Fibroblast of lung (primary cell): ENCODE results near the gene KLHDC7B. TPM values are rescaled to one million over a fixed set of nuclear protein-coding genes. Genes with fewer than 3 reads are reported as not detected.

Experiments
- DNase-seq, 2 donors: peaks; one replicate each; pipeline versions ENCODE4 v3.0.0 to v3.0.0-alpha.2; 2010; ENCODE audit warnings: low read depth in 2 of 2
- H2AFZ ChIP-seq: 2 replicates; pipeline ENCODE4 v1.5.1; 2012; ENCODE audit warnings: low read length, control low read depth, inconsistent platforms
- H3K27ac ChIP-seq: 2 replicates; pipeline ENCODE4 v1.5.1; 2011; ENCODE audit warnings: low read length, control low read depth; ENCODE audit not compliant: insufficient read depth
- H3K27me3 ChIP-seq: 2 replicates; pipeline ENCODE4 v1.5.1; 2011; ENCODE audit warnings: mild to moderate bottlenecking, low read length; ENCODE audit not compliant: control insufficient read depth, insufficient read depth
- H3K36me3 ChIP-seq: 2 replicates; pipeline ENCODE4 v1.5.1; 2011; ENCODE audit warnings: low read length; ENCODE audit not compliant: control insufficient read depth, insufficient read depth
- H3K4me1 ChIP-seq: 2 replicates; pipeline ENCODE4 v1.5.1; 2011; ENCODE audit warnings: low read length; ENCODE audit not compliant: control insufficient read depth, insufficient read depth; ENCODE audit errors: extremely low read depth
- H3K4me2 ChIP-seq: 2 replicates; pipeline ENCODE4 v1.5.1; 2011; ENCODE audit warnings: low read length, control low read depth; ENCODE audit not compliant: insufficient read depth; ENCODE audit errors: extremely low read depth
- H3K4me3 ChIP-seq, 4 experiments: fragments of 200-600 bp in 1 of 4; sonication (generic) in 1 of 4; replicated peaks in 1 of 4; 2 replicates each; pipeline ENCODE4 v1.5.1; 2011 to 2016; ENCODE audit warnings: low read length in 4 of 4, low read depth in 3 of 4, mild to moderate bottlenecking in 3 of 4, control low read depth in 2 of 4, inconsistent platforms in 1 of 4, mixed read lengths in 1 of 4; ENCODE audit not compliant: insufficient read depth in 1 of 4; ENCODE audit errors: control extremely low read depth in 1 of 4
- H3K79me2 ChIP-seq: 2 replicates; pipeline ENCODE4 v1.5.1; 2012; ENCODE audit warnings: mild to moderate bottlenecking, low read length, inconsistent platforms; ENCODE audit not compliant: control insufficient read depth, insufficient read depth
- H3K9ac ChIP-seq: 2 replicates; pipeline ENCODE4 v1.5.1; 2011; ENCODE audit warnings: mild to moderate bottlenecking, low read length, control low read depth; ENCODE audit not compliant: insufficient read depth
- H3K9me3 ChIP-seq: 2 replicates; pipeline ENCODE4 v1.5.1; 2012; ENCODE audit warnings: low read depth, low read length; ENCODE audit not compliant: control insufficient read depth, insufficient read depth
- H4K20me1 ChIP-seq: 2 replicates; pipeline ENCODE4 v1.5.1; 2011; ENCODE audit warnings: low read length; ENCODE audit not compliant: control insufficient read depth, insufficient read depth; ENCODE audit errors: extremely low read depth
- CTCF ChIP-seq, 2 donors: IDR thresholded peaks in 1 of 2; conservative IDR thresholded peaks in 1 of 2; 1 replicate in 1 of 2; 2 replicates in 1 of 2; pipeline ENCODE4 v1.5.1; 2011 to 2012; ENCODE audit warnings: low read length in 2 of 2, control low read depth in 1 of 2, inconsistent platforms in 1 of 2, low read depth in 1 of 2, mild to moderate bottlenecking in 1 of 2
- EZH2 ChIP-seq: IDR thresholded peaks from 2 replicates; pipeline ENCODE4 v1.5.1; 2012; ENCODE audit warnings: low read length, control low read depth, mild to moderate bottlenecking; ENCODE audit errors: missing control alignments
- polyA plus RNA-seq, 2 donors: library from polyadenylated mRNA; depleted of rRNA in 1 of 2; stranded (reverse) in 1 of 2; unstranded in 1 of 2; fragments of >200 nt; gene quantifications; 2 replicates each; pipeline ENCODE4 v1.2.1, GENCODE V29; 2011 to 2012; ENCODE audit warnings: missing spikeins in 1 of 2
- total RNA-seq: library from RNA; depleted of rRNA; stranded (reverse); fragments of >200 nt; gene quantifications from 2 replicates; pipeline ENCODE4 v1.2.1, GENCODE V29; 2014

Gene KLHDC7B
- total and polyA plus RNA-seq, 2 donors (not counting 1 experiment from before 2014, with no cell fraction given) = 0.17 TPM; not detected in 1

GRCh38 chr22:50553310-50553709 lies 7.6 kb downstream of the KLHDC7B start:
- no peak for DNase-seq
- H3K4me2 ChIP-seq = no peak overlapping the region
- no peaks in the 10 kb centered on the region for H4K20me1 ChIP-seq
- H3K27ac ChIP-seq = no peak overlapping the region
- H3K4me1 ChIP-seq = no peaks in the 10 kb centered on the region
- TF ChIP-seq EZH2 (no peak), CTCF (conservative IDR thresholded peaks at IDR 0.05 in 1 of 2, IDR thresholded peaks at IDR 0.05 in 1 of 2; ENCODE audit: low read depth in 1 of 2, low read length in 2 of 2) (no peak)
- no peak overlapping the region for H3K4me3 ChIP-seq
- H3K9me3 ChIP-seq = no peaks in the 10 kb centered on the region
- H3K79me2 ChIP-seq = no peaks in the 10 kb centered on the region
- no peak overlapping the region for H3K9ac ChIP-seq
- H3K27me3 ChIP-seq = peaks cover 12% of the 10 kb centered on the region
- no peaks in the 10 kb centered on the region for H3K36me3 ChIP-seq
- no peak overlapping the region for H2AFZ ChIP-seq

- no peak overlapping the region for H3K27ac ChIP-seq
- H3K79me2 ChIP-seq = no peaks in the 10 kb centered on the region
- no peaks in the 10 kb centered on the region for H3K36me3 ChIP-seq
- H4K20me1 ChIP-seq = no peaks in the 10 kb centered on the region
- H3K27me3 ChIP-seq = peaks cover 11% of the 10 kb centered on the region
- H3K4me3 ChIP-seq = no peak overlapping the region
- no peak for DNase-seq
- no peak overlapping the region for H3K9ac ChIP-seq
- no peak overlapping the region for H2AFZ ChIP-seq
- no peaks in the 10 kb centered on the region for H3K9me3 ChIP-seq
- no peak overlapping the region for H3K4me2 ChIP-seq
- no peaks in the 10 kb centered on the region for H3K4me1 ChIP-seq
- no peak for TF ChIP-seq CTCF (conservative IDR thresholded peaks at IDR 0.05 in 1 of 2, IDR thresholded peaks at IDR 0.05 in 1 of 2; ENCODE audit: low read depth in 1 of 2, low read length in 2 of 2)
- TF ChIP-seq EZH2 = no peak
Observed at GRCh38 chr22:50556703-50557102, 11.0 kb downstream of the KLHDC7B start.

GRCh38 chr22:50560034-50560433 lies 14.3 kb downstream of the KLHDC7B start:
- Histone ChIP-seq H3K36me3 (no peaks in the 10 kb centered on the region), H3K9me3 (no peaks in the 10 kb centered on the region), H3K9ac (no peak overlapping the region), H3K79me2 (no peaks in the 10 kb centered on the region), H4K20me1 (no peaks in the 10 kb centered on the region), H3K4me3 (no peak overlapping the region), H3K4me2 (no peak overlapping the region), H3K27me3 (peaks cover 6% of the 10 kb centered on the region), H2AFZ (no peak overlapping the region), H3K4me1 (peaks cover 3% of the 10 kb centered on the region), H3K27ac (no peak overlapping the region)
- TF ChIP-seq EZH2 (no peak), CTCF (conservative IDR thresholded peaks at IDR 0.05 in 1 of 2, IDR thresholded peaks at IDR 0.05 in 1 of 2; ENCODE audit: low read depth in 1 of 2, low read length in 2 of 2) (no peak)
- no peak for DNase-seq
